Measurements from ENCODE around the gene NFYA. TPM values are rescaled to one million over a fixed set of nuclear protein-coding genes. Genes with fewer than 3 reads are reported as not detected.

Gene NFYA
- total and polyA plus RNA-seq, 3 donors from 2014 or later, result 70.6 to 87.7 (median 82.0) TPM

DNA sequence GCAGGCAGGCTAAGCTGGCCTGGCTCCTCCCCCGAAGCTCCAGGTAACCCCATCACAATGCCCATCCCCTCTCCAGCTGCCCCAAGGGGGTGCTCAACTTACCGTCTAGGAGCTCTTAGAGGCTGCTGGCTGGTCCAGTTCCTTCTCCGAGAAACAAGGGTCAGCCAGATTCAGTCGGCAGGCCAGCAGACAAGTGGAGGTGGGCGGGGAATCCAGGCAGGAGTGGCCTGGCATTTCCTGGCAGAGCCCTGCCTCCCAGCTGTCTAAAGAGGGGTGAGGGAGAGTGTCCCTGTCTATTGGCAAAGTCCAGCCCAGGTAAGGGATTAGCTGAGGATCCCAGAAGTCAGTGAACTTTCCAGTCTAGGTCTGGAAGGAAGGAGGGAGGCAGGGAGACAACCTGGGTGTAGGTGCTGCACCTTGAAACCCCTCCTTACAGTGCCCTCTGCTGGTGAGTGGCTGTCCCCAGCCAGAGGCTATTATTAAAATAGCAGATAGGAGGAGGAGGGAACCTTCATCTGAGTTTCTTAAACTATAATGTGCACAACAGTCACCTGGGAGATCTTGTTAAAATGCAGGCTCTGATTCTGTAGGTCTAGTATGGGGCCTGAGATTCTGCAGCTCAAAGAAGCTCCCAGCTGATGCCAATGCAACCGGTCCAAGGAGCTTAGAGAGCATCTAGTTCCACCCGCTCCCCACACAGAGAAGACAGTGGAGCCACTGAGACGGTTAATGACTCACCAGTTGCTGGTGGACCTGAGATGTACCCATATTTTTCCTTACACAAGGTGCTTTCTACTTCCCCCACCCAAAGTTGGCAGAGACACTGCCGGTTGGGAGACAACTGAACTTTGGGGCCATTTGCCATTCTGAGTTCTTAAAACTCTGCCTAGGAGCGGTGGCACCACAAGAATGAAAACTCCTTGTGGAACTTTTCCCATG lies 33.4 kb upstream of the NFYA start, which contains the start of gene UNC5CL:
TSS of gene UNC5CL (minus strand) at position 162 of the 939 bp plus-strand sequence. CDS start 4,147 bp downstream, outside the sequence.
- intact Hi-C loops (cut with DNase I; ENCODE audit: low total_unique reads), result loop anchor here (10.0 kb wide), 1 partner anchor 145 kb away; no protein-coding TSS in a partner anchor
- Histone ChIP-seq H3K27me3 (no peaks in the 10 kb centered on the region), H3K4me1 (no peaks in the 10 kb centered on the region), H3K36me3 (ENCODE audit: low read depth, missing control alignments) (no peaks in the 10 kb centered on the region), H3K9me3 (no peaks in the 10 kb centered on the region), H3K27ac (no peak within 1 kb of the TSS), H3K4me3 (no peak within 1 kb of the TSS)
- DNase-seq, result peak; percentile 49
- TF ChIP-seq CTCF (IDR thresholded peaks at IDR 0.05), result peak in 2 of 3 experiments; percentile 42 to 51
- no peak for TF ChIP-seq POLR2A (IDR thresholded peaks at IDR 0.05)
- 85 to 90% methylated on average over 10 of the region's 10 CpGs for WGBS, 2 donors

- WGBS, 2 donors, result 82 to 91% methylated on average over 6 of the region's 6 CpGs
- H3K4me3 ChIP-seq, result no peak overlapping the region
Measured at GRCh38 chr6:41040101-41040939, 32.5 kb upstream of the NFYA start.

GRCh38 chr6:41040940-41041536 lies 31.7 kb upstream of the NFYA start:
- TF ChIP-seq POLR2A (IDR thresholded peaks at IDR 0.05), result no peak
- no peak for TF ChIP-seq CTCF (IDR thresholded peaks at IDR 0.05)
- no peak overlapping the region for H3K4me3 ChIP-seq
- intact Hi-C loops (cut with DNase I; ENCODE audit: low total_unique reads), result no loop called here
- no peak overlapping the region for H3K27ac ChIP-seq
- H3K27me3 ChIP-seq, result no peaks in the 10 kb centered on the region
- no peaks in the 10 kb centered on the region for H3K4me1 ChIP-seq
- 89 to 100% methylated on average over 1 of the region's 1 CpG for WGBS, 2 donors
- H3K36me3 ChIP-seq (ENCODE audit: low read depth, missing control alignments), result no peaks in the 10 kb centered on the region
- no peak for DNase-seq
- H3K9me3 ChIP-seq, result no peaks in the 10 kb centered on the region

More at GRCh38 chr6:41040101-41040939, 32.5 kb upstream of the NFYA start:
- DNase-seq, result no peak
- no peaks in the 10 kb centered on the region for H3K27me3 ChIP-seq
- no peaks in the 10 kb centered on the region for H3K9me3 ChIP-seq
- no peaks in the 10 kb centered on the region for H3K4me1 ChIP-seq
- intact Hi-C loops (cut with DNase I; ENCODE audit: low total_unique reads), result no loop called here
- TF ChIP-seq POLR2A (IDR thresholded peaks at IDR 0.05), result no peak
- TF ChIP-seq CTCF (IDR thresholded peaks at IDR 0.05), result no peak
- H3K27ac ChIP-seq, result no peak overlapping the region
- no peaks in the 10 kb centered on the region for H3K36me3 ChIP-seq (ENCODE audit: low read depth, missing control alignments)

- H3K36me3 ChIP-seq (ENCODE audit: low read depth, missing control alignments), result no peaks in the 10 kb centered on the region
- no peak within 1 kb of the TSS for H3K4me3 ChIP-seq
- intact Hi-C loops (cut with DNase I; ENCODE audit: low total_unique reads), result no loop called here
Measured at GRCh38 chr6:41042226-41043055, 30.3 kb upstream of the NFYA start, which contains the start of gene TSPO2. Gene TSPO2, plus strand, starts transcription at chr6:41042467. Its CDS starts 519 bp downstream, at chr6:41042986.

More at GRCh38 chr6:41042226-41043055, 30.3 kb upstream of the NFYA start, which contains the start of gene TSPO2:
- H3K4me1 ChIP-seq, result no peaks in the 10 kb centered on the region
- H3K27me3 ChIP-seq, result no peaks in the 10 kb centered on the region
- no peak within 1 kb of the TSS for H3K27ac ChIP-seq
- WGBS, 2 donors, result 94% methylated on average over 10 of the region's 10 CpGs
- no peak for DNase-seq
- no peaks in the 10 kb centered on the region for H3K9me3 ChIP-seq
- no peak for TF ChIP-seq CTCF (IDR thresholded peaks at IDR 0.05)
- no peak for TF ChIP-seq POLR2A (IDR thresholded peaks at IDR 0.05)

Data from testis (tissue), 3 donors.